Mesothelial cell of epicardium (in vitro differentiated cells): Measurements from ENCODE around the gene UBR1. TPM values are rescaled to one million over a fixed set of nuclear protein-coding genes. Genes with fewer than 3 reads are reported as not detected.
A peak's percentile ranks its signal among the peaks of the same experiment; 100 is the strongest.

Source experiments
- DNase-seq, 2 experiments: peaks; one replicate each; pipeline ENCODE4 v3.0.0; 2021; ENCODE audit warnings: low spot score in 2 of 2; ENCODE audit not compliant: unreplicated experiment in 2 of 2
- H3K27ac Mint-ChIP-seq: 2 replicates; pipeline ENCODE4 v1.8.0; 2021; ENCODE audit warnings: mixed read lengths
- H3K27me3 Mint-ChIP-seq: 2 replicates; pipeline ENCODE4 v1.8.0; 2021; ENCODE audit warnings: low read depth, mixed read lengths
- H3K36me3 Mint-ChIP-seq: 2 replicates; pipeline ENCODE4 v1.8.0; 2021; ENCODE audit warnings: mixed read lengths
- H3K4me1 Mint-ChIP-seq: 2 replicates; pipeline ENCODE4 v1.8.0; 2021; ENCODE audit warnings: mixed read lengths
- H3K4me3 Mint-ChIP-seq: 2 replicates; pipeline ENCODE4 v1.8.0; 2021; ENCODE audit warnings: mild to moderate bottlenecking, moderate library complexity, mixed read lengths
- H3K9me3 Mint-ChIP-seq: 2 replicates; pipeline ENCODE4 v1.8.0; 2021; ENCODE audit warnings: mixed read lengths
- CTCF ChIP-seq: fragments of 200-600 bp; sonication (generic); IDR thresholded peaks from one replicate; pipeline ENCODE4 v1.5.0; 2021; ENCODE audit warnings: antibody characterized with exemption; ENCODE audit not compliant: unreplicated experiment
- total RNA-seq: library from RNA; stranded (reverse); gene quantifications from 3 replicates; pipeline ENCODE4 v1.2.1, GENCODE V29; 2021

The UBR1 gene
- total RNA-seq, 1 donor from 2014 or later = 36.4 TPM

DNA sequence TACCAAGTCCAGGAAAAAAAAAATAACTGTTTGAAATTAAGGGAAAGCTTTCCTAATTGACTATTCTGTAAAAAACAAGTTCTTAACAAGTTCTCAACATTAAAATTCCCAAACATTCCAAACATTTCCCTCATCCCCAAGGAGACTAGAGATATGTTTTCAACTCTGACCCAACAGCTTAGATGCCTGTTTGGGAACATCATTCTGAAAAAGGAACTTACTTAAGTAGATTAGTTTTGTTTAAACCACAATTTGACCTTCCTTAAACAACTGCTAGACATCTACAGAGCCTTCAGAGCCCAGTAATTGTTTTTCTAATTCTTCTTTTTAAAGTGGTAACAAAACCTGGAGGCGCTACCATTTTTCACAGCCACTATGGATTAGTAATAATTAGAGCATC lies 12.8 kb downstream of the UBR1 start:
- Mint-ChIP-seq H3K9me3 (peaks cover 10% of the 10 kb centered on the region), H3K27ac (no peak overlapping the region), H3K27me3 (no peaks in the 10 kb centered on the region), H3K4me1 (peaks cover 6% of the 10 kb centered on the region), H3K36me3 (peaks cover 26% of the 10 kb centered on the region), H3K4me3 (no peak overlapping the region)
- no peak for TF ChIP-seq CTCF
- no peak for DNase-seq

DNA sequence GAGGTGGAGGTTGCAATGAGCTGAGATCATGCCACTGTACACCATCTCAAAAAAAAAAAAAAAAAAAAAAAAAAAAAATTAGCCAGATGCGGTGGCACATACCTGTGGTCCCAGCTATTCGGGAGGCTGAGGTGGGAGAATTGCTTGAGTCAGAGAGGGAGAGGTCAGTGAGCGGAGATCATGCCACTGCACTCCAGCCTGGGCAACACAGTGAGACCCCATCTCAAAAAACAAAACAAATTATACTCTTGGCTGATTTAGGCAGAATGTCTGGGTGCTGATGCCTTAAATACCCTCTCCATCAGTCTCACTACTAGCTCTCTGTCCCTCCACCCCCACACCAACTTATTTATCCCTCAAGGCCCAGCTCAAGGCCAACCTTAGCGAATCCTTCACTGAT lies 14.0 kb downstream of the UBR1 start:
- Mint-ChIP-seq H3K4me1 (peaks cover 6% of the 10 kb centered on the region), H3K9me3 (peaks cover 5% of the 10 kb centered on the region), H3K36me3 (peaks cover 16% of the 10 kb centered on the region), H3K4me3 (no peak overlapping the region), H3K27ac (no peak overlapping the region), H3K27me3 (no peaks in the 10 kb centered on the region)
- no peak for DNase-seq
- no peak for TF ChIP-seq CTCF

- DNase-seq = no peak
Observed at GRCh38 chr15:43086551-43086950, 19.3 kb downstream of the UBR1 start.

GRCh38 chr15:43085921-43086320 lies 19.9 kb downstream of the UBR1 start:
- no peak overlapping the region for H3K4me3 Mint-ChIP-seq
- no peaks in the 10 kb centered on the region for H3K4me1 Mint-ChIP-seq
- TF ChIP-seq CTCF = no peak
- H3K36me3 Mint-ChIP-seq = peaks cover 35% of the 10 kb centered on the region
- no peaks in the 10 kb centered on the region for H3K27me3 Mint-ChIP-seq
- DNase-seq = no peak
- H3K9me3 Mint-ChIP-seq = no peaks in the 10 kb centered on the region
- no peak overlapping the region for H3K27ac Mint-ChIP-seq

More at GRCh38 chr15:43086551-43086950, 19.3 kb downstream of the UBR1 start:
- H3K27me3 Mint-ChIP-seq = no peaks in the 10 kb centered on the region
- H3K9me3 Mint-ChIP-seq = no peaks in the 10 kb centered on the region
- no peak overlapping the region for H3K4me3 Mint-ChIP-seq
- no peak for TF ChIP-seq CTCF
- H3K36me3 Mint-ChIP-seq = peaks cover 30% of the 10 kb centered on the region
- no peaks in the 10 kb centered on the region for H3K4me1 Mint-ChIP-seq
- H3K27ac Mint-ChIP-seq = peak overlapping the region; percentile 45

DNA sequence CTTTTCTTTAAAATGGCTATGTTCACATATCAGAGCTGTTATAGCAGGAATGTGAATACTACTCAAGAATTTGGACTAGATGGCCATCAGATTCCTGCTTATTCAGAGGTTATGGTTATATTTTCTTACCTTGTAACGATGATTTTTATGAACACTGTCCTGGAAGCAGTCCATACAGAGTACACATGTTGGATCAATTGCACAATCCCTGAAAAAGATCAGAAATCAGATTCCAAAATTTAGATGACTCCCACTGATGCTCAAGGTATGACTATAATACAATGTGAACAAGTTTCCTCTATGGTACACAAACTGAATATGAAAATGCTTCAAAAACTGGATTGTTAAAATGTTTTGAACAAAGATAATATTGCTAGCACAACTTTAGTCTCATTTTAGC lies 23.3 kb downstream of the UBR1 start:
- H3K27ac Mint-ChIP-seq = no peak overlapping the region
- H3K4me3 Mint-ChIP-seq = no peak overlapping the region
- peaks cover 46% of the 10 kb centered on the region for H3K36me3 Mint-ChIP-seq
- no peak for TF ChIP-seq CTCF
- H3K4me1 Mint-ChIP-seq = no peaks in the 10 kb centered on the region
- no peak for DNase-seq
- H3K27me3 Mint-ChIP-seq = no peaks in the 10 kb centered on the region
- no peaks in the 10 kb centered on the region for H3K9me3 Mint-ChIP-seq

- no peak for TF ChIP-seq CTCF
- Mint-ChIP-seq H3K4me3 (no peak overlapping the region), H3K4me1 (no peaks in the 10 kb centered on the region), H3K27ac (no peak overlapping the region), H3K9me3 (no peaks in the 10 kb centered on the region), H3K27me3 (no peaks in the 10 kb centered on the region), H3K36me3 (peaks cover 44% of the 10 kb centered on the region)
- DNase-seq = no peak
Observed at GRCh38 chr15:43081283-43081682, 24.6 kb downstream of the UBR1 start.
